ENCODE measurements around the gene EWSR1.
A peak's percentile ranks its signal among the peaks of the same experiment; 100 is the strongest.

EWSR1 gene

GRCh38 chr22:29314537-29315285 is 46.6 kb downstream of the EWSR1 start:
- no peaks in the 10 kb centered on the region for H3K4me1 ChIP-seq (ENCODE audit: control insufficient read depth, low read depth, low read length)
- H3K27ac ChIP-seq (ENCODE audit: low read depth, low read length), result no peak overlapping the region
- H2BK5ac ChIP-seq (ENCODE audit: low read length), result no peak overlapping the region
- peak overlapping the region; percentile 89 for H3K23ac ChIP-seq (ENCODE audit: low read length)
- H2AK5ac ChIP-seq (ENCODE audit: low read length), result no peak overlapping the region
- H3K4me3 ChIP-seq (ENCODE audit: low read length), result no peak overlapping the region
- peaks cover 12% of the 10 kb centered on the region for H3K27me3 ChIP-seq (ENCODE audit: insufficient read depth, low read length, poor library complexity)
- H3K36me3 ChIP-seq (ENCODE audit: control insufficient read depth, insufficient read depth, low read length), result no peaks in the 10 kb centered on the region
- no peaks in the 10 kb centered on the region for H3K79me1 ChIP-seq (ENCODE audit: low read length)
- H2BK120ac ChIP-seq (ENCODE audit: low read depth, low read length), result no peak overlapping the region
- no peak overlapping the region for H2BK15ac ChIP-seq (replicated peaks; ENCODE audit: low read depth)
- H3K4ac ChIP-seq (ENCODE audit: low read depth, low read length), result no peak overlapping the region
- DNase-seq, result no peak
- peak overlapping the region; percentile 75 for H3K4me2 ChIP-seq (ENCODE audit: low read length)
- no peak overlapping the region for H4K8ac ChIP-seq (ENCODE audit: low read depth, low read length)
- H4K5ac ChIP-seq (ENCODE audit: low read length), result no peak overlapping the region
- peak overlapping the region; percentile 85 for H3K56ac ChIP-seq (ENCODE audit: low read length)
- H3K18ac ChIP-seq (ENCODE audit: low read length), result peak overlapping the region; percentile 60
- peak overlapping the region; percentile 66 for H3K9ac ChIP-seq (ENCODE audit: low read length)
- no CpG with 5 or more reads among the region's 69 CpGs for WGBS (ENCODE audit: extremely low coverage, insufficient coverage, low lambda C conversion rate)
- no peaks in the 10 kb centered on the region for H3K79me2 ChIP-seq (ENCODE audit: control insufficient read depth, insufficient read depth, low read length)

GRCh38 chr22:29315286-29316140 is 47.4 kb downstream of the EWSR1 start, which contains the start of gene RASL10A:
Gene RASL10A, minus strand, starts transcription at chr22:29315697. Its CDS starts 451 bp downstream, at chr22:29315246.
- no peak within 1 kb of the TSS for H2BK5ac ChIP-seq (ENCODE audit: low read length)
- no peaks in the 10 kb centered on the region for H3K79me2 ChIP-seq (ENCODE audit: control insufficient read depth, insufficient read depth, low read length)
- H3K4me3 ChIP-seq (ENCODE audit: low read length), result no peak within 1 kb of the TSS
- no peak within 1 kb of the TSS for H3K27ac ChIP-seq (ENCODE audit: low read depth, low read length)
- H3K4me1 ChIP-seq (ENCODE audit: control insufficient read depth, low read depth, low read length), result no peaks in the 10 kb centered on the region
- H3K9ac ChIP-seq (ENCODE audit: low read length), result peak within 1 kb of the TSS; percentile 66
- peak within 1 kb of the TSS; percentile 89 for H3K23ac ChIP-seq (ENCODE audit: low read length)
- peak within 1 kb of the TSS; percentile 75 for H3K4me2 ChIP-seq (ENCODE audit: low read length)
- H3K27me3 ChIP-seq (ENCODE audit: insufficient read depth, low read length, poor library complexity), result peaks cover 12% of the 10 kb centered on the region
- H3K56ac ChIP-seq (ENCODE audit: low read length), result peak within 1 kb of the TSS; percentile 85
- H4K5ac ChIP-seq (ENCODE audit: low read length), result no peak within 1 kb of the TSS
- H2BK120ac ChIP-seq (ENCODE audit: low read depth, low read length), result no peak within 1 kb of the TSS
- DNase-seq, result no peak
- peak within 1 kb of the TSS; percentile 60 for H3K18ac ChIP-seq (ENCODE audit: low read length)
- WGBS (ENCODE audit: extremely low coverage, insufficient coverage, low lambda C conversion rate), result no CpG with 5 or more reads among the region's 103 CpGs
- H2BK15ac ChIP-seq (replicated peaks; ENCODE audit: low read depth), result no peak within 1 kb of the TSS
- H2AK5ac ChIP-seq (ENCODE audit: low read length), result no peak within 1 kb of the TSS
- H3K79me1 ChIP-seq (ENCODE audit: low read length), result no peaks in the 10 kb centered on the region
- no peak within 1 kb of the TSS for H3K4ac ChIP-seq (ENCODE audit: low read depth, low read length)
- no peaks in the 10 kb centered on the region for H3K36me3 ChIP-seq (ENCODE audit: control insufficient read depth, insufficient read depth, low read length)
- no peak within 1 kb of the TSS for H4K8ac ChIP-seq (ENCODE audit: low read depth, low read length)

- peak overlapping the region; percentile 19 for H3K18ac ChIP-seq (ENCODE audit: low read length)
- H3K36me3 ChIP-seq (ENCODE audit: control insufficient read depth, insufficient read depth, low read length), result no peaks in the 10 kb centered on the region
- H2AK5ac ChIP-seq (ENCODE audit: low read length), result no peak overlapping the region
- no peak overlapping the region for H3K4ac ChIP-seq (ENCODE audit: low read depth, low read length)
- no CpG with 5 or more reads among the region's 18 CpGs for WGBS (ENCODE audit: extremely low coverage, insufficient coverage, low lambda C conversion rate)
- H3K4me3 ChIP-seq (ENCODE audit: low read length), result no peak overlapping the region
- no peak overlapping the region for H3K9ac ChIP-seq (ENCODE audit: low read length)
- H3K27me3 ChIP-seq (ENCODE audit: insufficient read depth, low read length, poor library complexity), result peaks cover 12% of the 10 kb centered on the region
- no peaks in the 10 kb centered on the region for H3K79me1 ChIP-seq (ENCODE audit: low read length)
- H3K4me2 ChIP-seq (ENCODE audit: low read length), result no peak overlapping the region
- H3K4me1 ChIP-seq (ENCODE audit: control insufficient read depth, low read depth, low read length), result no peaks in the 10 kb centered on the region
- DNase-seq, result no peak
- no peak overlapping the region for H3K27ac ChIP-seq (ENCODE audit: low read depth, low read length)
- no peaks in the 10 kb centered on the region for H3K79me2 ChIP-seq (ENCODE audit: control insufficient read depth, insufficient read depth, low read length)
- H2BK5ac ChIP-seq (ENCODE audit: low read length), result no peak overlapping the region
- no peak overlapping the region for H2BK120ac ChIP-seq (ENCODE audit: low read depth, low read length)
- no peak overlapping the region for H4K8ac ChIP-seq (ENCODE audit: low read depth, low read length)
- H3K23ac ChIP-seq (ENCODE audit: low read length), result no peak overlapping the region
- peak overlapping the region; percentile 54 for H3K56ac ChIP-seq (ENCODE audit: low read length)
- no peak overlapping the region for H2BK15ac ChIP-seq (replicated peaks; ENCODE audit: low read depth)
- H4K5ac ChIP-seq (ENCODE audit: low read length), result no peak overlapping the region
Measured at GRCh38 chr22:29316141-29316828, 48.2 kb downstream of the EWSR1 start.

- H4K8ac ChIP-seq (ENCODE audit: low read depth, low read length), result no peak overlapping the region
Measured at GRCh38 chr22:29317827-29318454, 49.9 kb downstream of the EWSR1 start.

GRCh38 chr22:29319072-29319471 is 51.0 kb downstream of the EWSR1 start:
- Histone ChIP-seq H4K5ac (ENCODE audit: low read length) (no peak overlapping the region), H3K27me3 (ENCODE audit: insufficient read depth, low read length, poor library complexity) (peaks cover 7% of the 10 kb centered on the region), H3K27ac (ENCODE audit: low read depth, low read length) (no peak overlapping the region), H3K79me2 (ENCODE audit: control insufficient read depth, insufficient read depth, low read length) (no peaks in the 10 kb centered on the region), H3K4me3 (ENCODE audit: low read length) (no peak overlapping the region), H3K23ac (ENCODE audit: low read length) (no peak overlapping the region), H3K4me2 (ENCODE audit: low read length) (no peak overlapping the region), H2AK5ac (ENCODE audit: low read length) (no peak overlapping the region), H3K79me1 (ENCODE audit: low read length) (no peaks in the 10 kb centered on the region), H3K4ac (ENCODE audit: low read depth, low read length) (no peak overlapping the region), H3K18ac (ENCODE audit: low read length) (no peak overlapping the region), H3K4me1 (ENCODE audit: control insufficient read depth, low read depth, low read length) (no peaks in the 10 kb centered on the region), H3K9ac (ENCODE audit: low read length) (no peak overlapping the region), H2BK120ac (ENCODE audit: low read depth, low read length) (no peak overlapping the region), H3K36me3 (ENCODE audit: control insufficient read depth, insufficient read depth, low read length) (no peaks in the 10 kb centered on the region), H3K56ac (ENCODE audit: low read length) (no peak overlapping the region), H2BK15ac (replicated peaks; ENCODE audit: low read depth) (no peak overlapping the region), H4K8ac (ENCODE audit: low read depth, low read length) (no peak overlapping the region), H2BK5ac (ENCODE audit: low read length) (no peak overlapping the region)
- no CpG with 5 or more reads among the region's 2 CpGs for WGBS (ENCODE audit: extremely low coverage, insufficient coverage, low lambda C conversion rate)
- DNase-seq, result no peak

More at GRCh38 chr22:29317827-29318454, 49.9 kb downstream of the EWSR1 start:
- no peak overlapping the region for H2BK5ac ChIP-seq (ENCODE audit: low read length)
- H3K4me2 ChIP-seq (ENCODE audit: low read length), result no peak overlapping the region
- H3K18ac ChIP-seq (ENCODE audit: low read length), result no peak overlapping the region
- no peak overlapping the region for H3K56ac ChIP-seq (ENCODE audit: low read length)
- H2BK15ac ChIP-seq (replicated peaks; ENCODE audit: low read depth), result no peak overlapping the region
- H3K36me3 ChIP-seq (ENCODE audit: control insufficient read depth, insufficient read depth, low read length), result no peaks in the 10 kb centered on the region
- DNase-seq, result no peak
- H3K23ac ChIP-seq (ENCODE audit: low read length), result no peak overlapping the region
- no peaks in the 10 kb centered on the region for H3K79me1 ChIP-seq (ENCODE audit: low read length)
- no peak overlapping the region for H4K5ac ChIP-seq (ENCODE audit: low read length)
- no peak overlapping the region for H2AK5ac ChIP-seq (ENCODE audit: low read length)
- no peaks in the 10 kb centered on the region for H3K79me2 ChIP-seq (ENCODE audit: control insufficient read depth, insufficient read depth, low read length)
- WGBS (ENCODE audit: extremely low coverage, insufficient coverage, low lambda C conversion rate), result no CpG with 5 or more reads among the region's 18 CpGs
- no peak overlapping the region for H3K27ac ChIP-seq (ENCODE audit: low read depth, low read length)
- no peak overlapping the region for H2BK120ac ChIP-seq (ENCODE audit: low read depth, low read length)
- no peak overlapping the region for H3K9ac ChIP-seq (ENCODE audit: low read length)
- H3K4ac ChIP-seq (ENCODE audit: low read depth, low read length), result no peak overlapping the region
- H3K27me3 ChIP-seq (ENCODE audit: insufficient read depth, low read length, poor library complexity), result peaks cover 12% of the 10 kb centered on the region
- no peak overlapping the region for H3K4me3 ChIP-seq (ENCODE audit: low read length)
- H3K4me1 ChIP-seq (ENCODE audit: control insufficient read depth, low read depth, low read length), result no peaks in the 10 kb centered on the region

All from mesendoderm (in vitro differentiated cells).